GM21737 (cell line): Measurements from ENCODE around the gene ANXA7.
"Not testable (repeated sequence)": the region's sequence is repeated elsewhere in the genome, so short reads cannot be mapped to it uniquely, and the experiment has no call there.

Source experiments
- ATAC-seq: cut with Tn5 transposase; IDR thresholded peaks from one replicate; pipeline ENCODE4 v1.9.1; 2021; ENCODE audit warnings: mild to moderate bottlenecking, moderate library complexity; ENCODE audit not compliant: unreplicated experiment

The ANXA7 gene

DNA sequence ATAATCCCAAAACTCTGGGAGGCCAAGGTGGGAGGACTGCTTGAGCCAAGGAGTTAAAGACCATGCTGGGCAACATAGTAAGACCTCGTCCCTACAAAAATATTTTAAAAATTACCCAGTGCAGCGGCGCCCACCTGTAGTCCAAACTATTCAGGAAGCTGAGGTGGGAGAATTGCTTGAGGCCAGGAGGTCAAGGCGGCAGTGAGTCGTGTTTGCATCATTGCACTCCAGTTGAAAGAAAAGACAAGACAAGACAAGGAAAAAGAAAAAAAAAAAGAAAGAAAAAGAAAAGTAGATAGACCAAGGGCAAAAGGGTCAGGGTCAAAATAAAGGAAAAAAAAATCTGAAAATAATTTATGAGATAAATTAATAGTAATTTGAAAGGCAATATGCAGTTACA, 5.8 kb downstream of the ANXA7 start:
- no peak for ATAC-seq

DNA sequence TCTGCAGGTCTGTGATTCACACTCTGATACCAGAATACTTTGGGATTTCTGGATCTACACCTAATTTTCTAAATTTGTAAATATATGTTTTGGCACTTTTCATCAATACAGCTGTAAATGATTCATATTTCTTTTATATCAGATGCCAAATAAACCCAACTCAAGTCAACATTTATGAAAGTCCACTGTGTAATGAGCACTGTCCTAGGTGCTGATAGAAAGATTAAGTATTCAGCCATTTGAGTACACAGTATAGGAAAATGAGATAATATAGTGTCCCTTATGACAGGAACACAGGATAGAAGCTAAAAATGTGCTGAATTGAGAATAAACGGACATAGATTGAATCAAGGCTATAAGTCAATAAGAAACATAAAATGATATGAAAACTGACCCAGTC, 6.4 kb downstream of the ANXA7 start:
- no peak for ATAC-seq

DNA sequence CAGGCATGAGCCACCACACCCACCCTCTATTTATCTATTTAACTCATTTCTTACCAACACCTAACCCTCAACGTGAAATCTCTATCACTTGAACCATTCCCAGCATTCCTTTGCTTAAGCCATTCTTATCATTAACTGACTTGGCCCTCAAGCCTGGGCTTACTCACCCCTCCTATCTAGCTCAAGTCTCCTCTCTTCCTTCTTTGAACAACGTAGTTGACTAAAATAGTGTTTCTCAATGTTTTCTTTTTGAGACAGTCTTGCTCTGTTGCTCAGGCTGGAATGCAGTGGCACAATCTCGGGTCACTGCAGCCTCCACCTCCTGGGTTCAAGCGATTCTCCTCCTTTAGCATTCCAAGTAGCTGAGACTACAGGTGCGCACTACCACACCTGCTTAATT, 7.0 kb downstream of the ANXA7 start:
- ATAC-seq = no peak

DNA sequence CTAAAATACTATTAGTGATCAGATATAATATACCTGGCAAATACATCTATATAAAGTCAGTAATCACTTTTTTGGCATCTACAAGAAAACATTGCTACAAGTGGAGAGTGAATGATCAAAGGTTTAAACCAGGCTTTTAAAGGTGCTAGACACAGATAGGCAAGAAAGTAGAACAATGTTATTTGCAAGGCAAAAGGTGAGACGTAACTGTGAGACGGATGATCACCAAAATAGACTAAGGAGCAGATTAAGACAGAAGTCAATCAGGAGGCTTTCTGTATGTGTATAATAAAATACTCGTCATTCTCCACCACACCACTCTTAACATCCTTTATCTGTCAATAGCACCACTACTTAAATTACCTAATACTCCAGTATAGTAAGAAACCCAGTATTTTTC, 8.3 kb downstream of the ANXA7 start:
- no peak for ATAC-seq

DNA sequence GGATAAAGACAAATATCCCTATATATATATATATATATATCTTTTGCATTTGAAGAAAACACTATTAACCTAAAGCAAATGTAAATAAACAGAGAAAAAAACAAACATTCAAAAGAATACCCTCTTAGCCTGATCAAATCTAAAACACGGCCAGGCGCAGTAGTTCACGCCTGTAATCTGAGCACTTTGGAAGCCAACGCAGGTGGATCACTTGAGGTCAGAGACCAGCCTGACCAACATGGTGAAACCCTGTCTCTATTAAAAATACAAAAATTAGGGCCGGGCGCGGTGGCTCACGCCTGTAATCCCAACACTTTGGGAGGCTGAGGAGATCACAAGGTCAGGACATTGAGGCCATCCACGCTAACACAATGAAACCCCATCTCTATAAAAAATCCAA, 9.2 kb downstream of the ANXA7 start:
- ATAC-seq = no peak

DNA sequence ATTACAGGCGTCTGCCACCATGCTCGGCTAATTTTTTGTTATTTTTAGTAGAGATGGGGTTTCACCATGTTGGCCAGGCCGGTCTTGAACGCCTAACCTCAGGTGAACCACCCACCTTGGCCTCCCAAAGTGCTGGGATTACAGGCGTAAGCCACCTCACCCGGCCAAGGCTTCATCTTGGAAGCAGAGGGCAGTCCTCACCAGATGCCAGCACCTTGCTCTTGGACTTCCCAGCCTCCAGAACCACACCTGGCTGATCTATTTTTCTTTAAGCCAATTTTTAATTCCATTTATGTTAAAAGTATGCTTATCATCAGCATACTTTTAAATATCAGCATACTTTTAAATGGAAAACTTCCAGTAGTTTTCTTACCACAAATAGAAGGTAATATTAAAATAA, 12.2 kb downstream of the ANXA7 start:
- ATAC-seq = no peak

DNA sequence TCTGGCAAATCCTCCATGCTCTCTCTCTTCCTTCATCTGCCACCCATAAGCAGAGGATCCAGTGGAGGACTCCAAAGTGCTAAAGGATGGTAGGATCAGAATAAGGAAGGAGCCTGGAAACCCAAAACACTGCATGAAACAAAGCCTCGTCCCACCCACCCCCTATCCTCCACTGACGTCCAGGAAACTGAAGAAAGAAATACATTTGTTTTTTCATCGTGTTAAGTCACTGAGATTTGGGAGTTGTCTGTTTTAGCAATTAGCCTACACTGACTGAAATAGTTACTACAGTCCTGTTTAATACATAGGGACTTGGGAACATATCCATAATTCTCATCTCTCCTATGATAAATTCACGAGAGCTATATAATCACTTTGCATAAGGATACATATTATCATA, 14.8 kb downstream of the ANXA7 start:
- ATAC-seq = no peak

DNA sequence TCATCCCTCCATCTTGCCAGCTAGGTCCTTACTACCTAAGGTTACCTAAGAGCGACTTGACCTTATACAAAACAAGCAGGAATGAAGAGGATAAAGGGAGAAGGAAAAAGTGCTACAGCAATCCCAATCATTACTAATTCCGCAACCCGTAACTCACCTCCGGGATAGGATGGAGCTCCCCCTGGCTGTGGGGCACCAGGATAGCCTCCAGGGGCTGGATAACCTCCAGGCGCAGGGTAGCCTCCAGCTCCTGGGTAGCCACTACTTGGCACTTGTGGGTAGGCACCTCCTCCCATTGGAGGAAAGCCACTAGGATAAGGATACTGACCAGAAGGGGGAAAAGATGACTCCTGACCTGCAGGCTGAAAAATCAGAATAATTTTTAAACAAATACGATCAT, 15.8 kb downstream of the ANXA7 start:
- ATAC-seq = no peak

DNA sequence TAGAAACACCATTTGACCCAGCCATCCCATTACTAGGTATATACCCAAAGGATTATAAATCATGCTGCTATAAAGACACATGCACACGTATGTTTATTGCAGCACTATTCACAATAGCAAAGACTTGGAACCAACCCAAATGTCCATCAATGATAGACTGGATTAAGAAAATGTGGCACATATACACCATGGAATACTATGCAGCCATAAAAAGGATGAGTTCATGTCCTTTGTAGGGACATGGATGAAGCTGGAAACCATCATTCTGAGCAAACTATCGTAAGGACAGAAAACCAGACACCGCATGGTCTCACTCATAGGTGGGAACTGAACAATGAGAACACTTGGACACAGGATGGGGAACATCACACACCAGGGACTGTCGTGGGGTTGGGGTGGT, 19.5 kb downstream of the ANXA7 start:
- not testable (repeated sequence) for ATAC-seq

DNA sequence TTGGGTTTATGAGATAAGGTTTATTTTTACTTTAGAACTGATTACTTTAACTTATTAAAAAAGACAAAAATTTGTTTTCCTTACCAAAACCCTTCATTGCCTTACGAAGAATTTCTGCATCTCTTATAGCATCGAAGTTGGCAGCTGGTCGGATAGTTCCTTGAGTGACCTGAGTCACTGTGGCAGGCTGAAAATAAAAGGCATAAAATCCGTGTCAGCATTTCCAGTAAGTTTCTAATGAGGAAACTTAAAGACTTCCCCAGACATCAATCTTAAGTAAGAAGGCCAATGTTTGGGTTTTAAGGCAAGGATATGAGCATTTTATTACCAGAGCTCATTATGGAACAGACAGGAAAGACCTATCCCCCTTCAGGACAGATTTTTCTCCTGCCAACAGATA, 25.6 kb downstream of the ANXA7 start:
- ATAC-seq = no peak

DNA sequence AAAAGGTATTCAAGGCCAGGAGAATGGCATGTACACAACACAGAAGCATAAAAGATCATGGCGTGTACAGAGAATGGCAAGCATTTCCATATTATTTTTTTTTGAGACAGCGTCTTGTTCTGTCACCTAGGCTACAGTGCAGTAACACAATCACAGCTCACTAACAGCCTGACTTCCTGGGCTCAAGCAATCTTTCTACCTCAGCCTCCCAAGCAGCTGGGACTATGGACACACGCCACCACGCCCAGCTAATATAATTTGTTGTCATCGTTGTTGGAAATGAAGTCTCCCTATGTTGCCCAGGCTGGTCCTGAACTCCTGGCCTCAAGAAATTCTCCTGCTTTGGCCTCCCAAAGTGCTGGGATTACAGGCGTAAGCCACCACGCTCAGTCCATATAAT, 27.3 kb downstream of the ANXA7 start:
- ATAC-seq = no peak

DNA sequence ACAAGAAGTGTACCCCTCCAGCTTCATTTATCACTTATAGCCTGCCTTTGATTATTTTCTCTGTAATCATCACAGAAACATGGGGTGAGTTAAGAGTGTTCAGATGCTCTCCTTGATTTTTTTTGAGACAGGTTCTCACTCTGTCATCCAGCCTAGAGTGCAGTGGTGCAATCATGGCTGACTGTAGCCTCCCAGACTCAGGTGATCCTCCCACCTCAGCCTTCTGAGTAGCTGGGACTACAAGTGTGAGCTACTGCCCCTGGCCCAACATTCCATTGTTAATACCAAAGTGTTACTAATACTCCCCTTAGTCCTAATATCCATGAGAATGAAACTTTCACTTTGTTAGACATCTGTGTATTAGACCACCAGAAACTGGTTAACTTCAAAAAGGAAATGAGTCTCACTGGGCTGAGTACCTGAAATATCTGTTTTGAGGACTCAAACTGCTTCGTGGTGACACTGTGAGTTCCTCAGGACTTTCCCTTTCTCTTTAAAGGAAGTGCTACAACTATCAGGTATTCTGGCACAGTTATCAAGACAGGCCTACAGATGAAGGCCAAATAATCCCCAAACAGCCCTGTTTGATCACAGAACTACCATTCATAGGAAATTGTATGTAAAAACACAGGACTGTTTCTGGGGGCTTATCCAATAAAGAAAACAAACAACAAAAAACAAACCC, 34.7 kb downstream of the ANXA7 start:
- no peak for ATAC-seq

DNA sequence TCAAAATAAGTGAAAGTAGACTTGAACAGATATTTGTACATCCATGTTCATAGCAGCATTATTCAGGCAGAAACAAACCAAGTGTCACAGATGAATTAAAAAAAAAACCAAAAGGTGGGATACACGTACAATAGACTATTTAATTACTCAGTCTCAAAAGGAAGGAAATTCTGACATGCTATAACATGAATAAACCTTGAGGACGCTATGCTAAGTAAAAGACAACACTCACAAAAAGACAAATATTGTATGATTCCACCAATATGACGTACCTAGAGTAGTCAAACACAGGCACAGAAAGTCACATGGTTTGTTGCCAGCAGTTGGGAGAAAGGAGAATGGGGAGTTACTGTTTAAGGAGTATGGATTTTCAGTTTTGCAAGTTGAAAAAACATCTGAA, 37.2 kb downstream of the ANXA7 start:
- no peak for ATAC-seq

DNA sequence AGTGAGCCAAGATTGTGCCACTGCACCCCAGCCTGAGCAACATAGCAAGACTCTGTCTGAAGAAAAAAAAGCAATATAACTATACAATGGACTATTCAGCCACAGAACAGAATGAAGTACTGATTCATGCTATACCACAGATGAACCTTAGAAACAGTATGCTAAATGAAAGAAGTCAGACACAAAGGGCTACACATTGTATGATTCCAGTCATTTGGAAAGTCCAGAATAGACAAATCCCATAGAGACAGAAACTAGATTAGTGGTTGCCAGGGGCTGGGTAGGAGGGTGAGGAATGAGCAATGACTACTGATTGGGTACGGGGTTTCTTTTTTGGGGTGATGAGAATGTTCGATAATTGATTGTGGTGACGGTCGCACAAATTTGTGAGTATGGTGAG, 45.6 kb downstream of the ANXA7 start:
- ATAC-seq = no peak

DNA sequence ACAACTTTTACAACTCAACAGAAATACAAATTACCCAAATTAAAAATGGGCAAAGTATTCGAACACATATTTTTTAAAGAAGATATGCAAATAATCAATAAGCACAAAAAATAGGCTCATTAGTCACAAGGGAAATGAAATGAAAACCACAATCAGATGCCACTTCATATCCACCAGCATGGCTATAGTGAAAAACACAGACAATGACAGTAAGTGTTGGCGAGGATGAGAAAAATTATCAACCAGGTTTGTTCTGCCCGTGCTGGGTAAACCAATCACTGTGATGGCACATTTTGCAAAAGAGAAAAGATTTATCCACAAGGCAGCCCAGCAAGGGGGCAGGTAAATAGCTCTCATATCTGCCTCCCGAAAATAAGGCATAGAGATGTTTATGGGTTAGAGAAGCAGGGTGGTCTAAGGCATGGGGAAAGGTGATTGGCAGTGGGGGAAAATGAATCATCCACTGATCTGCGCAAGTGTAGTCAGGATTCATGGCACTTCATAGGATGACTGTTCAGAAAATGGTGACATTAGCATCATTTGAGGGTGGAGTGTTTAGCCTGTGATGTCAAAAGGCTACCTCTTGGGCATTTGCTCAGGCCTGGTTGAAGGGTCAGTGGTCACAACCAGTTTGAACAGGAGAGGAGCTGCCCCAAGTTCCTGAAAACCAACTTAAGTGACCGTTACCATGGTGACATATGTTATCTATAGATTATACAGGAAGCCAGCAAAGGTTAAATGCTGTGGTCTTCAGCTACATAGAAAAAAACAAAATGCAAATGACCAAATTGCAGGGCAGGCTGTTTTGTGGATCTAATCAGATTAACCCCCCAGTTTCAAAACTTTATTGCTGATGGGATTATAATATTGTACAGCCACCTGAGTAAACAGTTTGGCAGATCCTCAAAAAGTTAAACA, 47.2 kb downstream of the ANXA7 start:
- no peak for ATAC-seq

DNA sequence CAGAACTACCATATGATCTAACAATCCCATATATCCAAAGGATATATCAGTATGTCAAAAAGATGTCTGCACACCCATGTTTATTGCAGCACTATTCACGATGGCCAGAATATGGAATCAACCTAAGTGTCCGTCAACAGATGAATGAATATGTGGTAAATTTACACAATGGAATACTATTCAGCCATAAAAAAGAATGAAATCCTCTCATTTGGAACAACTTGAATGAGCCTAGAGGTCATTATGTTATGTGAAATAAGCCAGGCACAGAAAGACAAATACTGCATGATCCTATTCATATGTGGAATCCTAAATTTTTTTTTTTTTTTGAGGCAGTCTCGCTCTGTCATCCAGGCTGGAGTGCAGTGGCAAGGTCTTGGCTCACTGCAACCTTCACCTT, 48.9 kb downstream of the ANXA7 start:
- no peak for ATAC-seq

DNA sequence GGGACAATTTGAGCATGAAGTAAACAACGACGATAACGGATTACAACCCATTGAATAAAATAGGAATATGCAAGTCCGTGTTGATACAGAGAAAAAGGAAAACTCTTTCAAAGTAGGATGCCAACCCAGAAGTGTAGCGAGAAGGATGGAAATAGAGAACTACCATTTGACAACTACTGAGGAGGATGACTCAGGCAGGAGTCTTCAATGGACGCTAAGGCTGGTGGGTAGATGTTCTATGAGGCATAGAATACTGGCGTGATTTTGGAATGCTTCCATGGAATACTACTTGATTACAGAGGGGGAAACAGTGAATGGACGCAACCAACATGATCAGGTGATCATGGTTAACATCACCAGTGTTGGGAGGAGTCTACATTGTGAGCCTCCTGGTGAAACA, 54.4 kb downstream of the ANXA7 start:
- ATAC-seq = no peak

DNA sequence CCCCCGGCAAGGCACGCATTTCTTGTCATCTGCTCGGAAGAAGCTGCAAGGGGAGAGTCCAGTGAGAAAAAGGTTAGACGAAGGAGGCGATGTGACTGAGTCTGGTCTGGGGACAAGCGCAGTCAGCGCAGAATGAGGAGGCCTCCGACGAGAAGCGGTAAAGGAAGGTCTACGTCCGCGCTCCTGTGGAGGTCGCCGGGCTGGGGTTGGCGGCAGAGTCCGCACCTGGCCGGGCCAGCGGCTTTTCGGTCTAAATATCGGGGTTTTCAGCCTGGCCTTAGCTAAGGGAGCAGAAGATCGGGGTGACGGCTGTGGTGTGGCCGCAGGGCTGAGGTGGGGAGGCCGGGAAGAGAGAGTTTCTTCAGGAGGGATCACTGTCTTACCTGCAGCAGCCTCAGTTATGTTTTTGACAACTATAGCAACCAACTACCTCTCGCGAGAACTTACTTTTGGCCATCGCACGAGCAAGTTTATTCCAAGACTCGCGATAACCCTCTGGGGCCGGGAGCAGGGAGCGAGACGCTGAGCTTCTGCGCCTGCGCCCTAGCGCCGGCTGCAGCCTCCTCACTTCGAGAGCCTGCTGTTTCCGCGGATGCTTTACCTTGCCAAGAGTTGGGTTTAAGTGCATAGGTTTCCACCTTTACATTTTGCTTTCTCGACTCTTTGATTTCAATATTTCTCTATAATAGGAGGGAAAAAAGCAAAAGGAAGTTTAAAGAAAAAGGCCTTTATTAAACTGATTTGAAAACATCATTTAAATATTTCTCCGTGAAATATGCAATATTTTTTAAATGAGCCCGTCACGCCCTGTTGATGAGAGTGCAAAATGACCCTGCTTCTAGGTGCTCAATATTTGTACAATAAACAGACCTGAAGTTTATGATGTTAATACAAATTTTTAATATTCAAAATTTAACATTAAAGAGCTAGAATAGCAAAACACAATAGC, 55.3 kb downstream of the ANXA7 start, which contains the start of gene CFAP70:
Gene CFAP70 (minus strand): TSS at position 534 of the 949 bp plus-strand sequence. CDS start 4,068 bp downstream, outside the sequence.
- peak; percentile 92 for ATAC-seq

DNA sequence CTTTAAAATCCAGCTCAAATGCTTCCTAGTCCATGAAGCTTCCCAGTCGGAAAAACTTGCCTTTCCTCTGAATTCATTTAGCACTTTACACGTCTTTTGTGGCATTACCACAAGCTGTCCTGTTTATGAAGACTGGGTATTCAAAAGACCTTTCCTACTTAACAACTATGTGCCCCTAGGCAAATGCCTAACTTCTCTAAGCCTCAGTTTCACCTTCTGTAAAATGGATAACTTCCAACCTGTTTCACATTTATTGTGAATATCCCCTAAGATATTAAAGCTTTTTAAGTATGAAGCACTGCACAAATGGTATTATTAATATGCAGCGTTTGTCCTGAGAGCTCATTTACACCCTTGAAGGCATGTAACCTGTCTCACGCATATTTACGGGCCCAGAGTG, 56.0 kb downstream of the ANXA7 start:
- no peak for ATAC-seq

DNA sequence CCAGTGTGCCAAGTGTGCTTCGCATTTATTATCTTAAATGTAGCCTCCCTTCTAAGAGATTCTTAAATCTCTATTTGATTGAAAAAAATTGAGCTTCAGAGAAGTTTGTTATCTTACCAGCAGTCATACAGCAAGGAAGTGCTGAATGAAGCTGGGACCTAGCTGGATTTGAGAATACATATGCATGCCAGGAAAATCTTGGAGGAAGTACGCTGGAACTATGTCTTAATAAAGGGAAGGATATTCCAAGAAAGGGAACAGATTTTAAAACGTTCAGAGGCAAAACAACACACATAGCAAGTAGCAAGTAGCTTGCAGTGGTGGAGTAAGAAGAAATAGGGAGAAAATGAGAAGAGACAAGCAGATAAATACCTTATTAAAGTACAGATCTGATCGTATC, 56.7 kb downstream of the ANXA7 start:
- ATAC-seq = no peak

DNA sequence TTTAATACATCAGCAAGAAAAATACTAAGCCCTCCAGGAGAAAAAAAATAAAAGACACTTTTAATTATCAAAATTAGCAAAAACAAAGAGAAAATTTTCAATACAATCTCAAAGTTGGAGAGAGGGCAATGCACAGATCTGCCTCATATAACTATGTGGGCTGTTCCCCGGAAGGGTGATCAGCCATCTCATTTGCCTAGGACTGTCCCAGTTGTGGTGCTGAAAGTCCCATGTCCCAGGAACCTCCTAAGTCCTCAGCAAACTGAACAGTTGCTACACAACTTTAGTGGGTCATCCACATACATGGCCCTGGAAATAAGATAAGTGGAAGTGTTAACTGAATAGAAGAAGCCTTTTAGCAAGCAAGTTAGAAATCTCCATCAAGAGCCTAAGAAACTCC, 69.6 kb downstream of the ANXA7 start:
- no peak for ATAC-seq
